ENCODE results near the gene PKIB.

PKIB gene

DNA sequence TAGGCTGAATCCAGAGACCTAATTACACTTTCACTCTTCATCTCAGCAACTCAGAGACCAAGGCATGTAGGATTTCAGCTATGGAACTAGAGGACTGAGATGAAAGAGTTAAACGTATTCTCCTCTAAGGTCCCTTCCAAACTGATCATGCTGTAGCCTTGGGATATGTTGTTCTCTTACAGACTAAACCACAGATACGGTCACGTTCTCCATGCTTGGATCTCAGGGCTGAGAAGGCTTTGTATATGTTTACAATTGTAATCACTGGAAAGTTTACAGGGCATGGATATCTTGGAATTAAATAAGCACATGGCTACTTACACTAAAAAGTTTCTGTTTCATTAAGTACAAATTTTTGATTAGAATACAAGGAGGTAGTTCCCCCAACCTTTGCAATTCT lies 50.1 kb downstream of the PKIB start:
- Histone ChIP-seq H3K4me1 (ENCODE audit: control insufficient read depth, insufficient read depth, low read length) (no peaks in the 10 kb centered on the region), H3K27me3 (ENCODE audit: control insufficient read depth, insufficient read depth, low read length, poor library complexity, severe bottlenecking) (no peaks in the 10 kb centered on the region), H3K4me3 (ENCODE audit: insufficient read depth, low read depth, low read length) (no peak overlapping the region), H3K9me3 (ENCODE audit: control insufficient read depth, low read length) (no peaks in the 10 kb centered on the region), H3K36me3 (ENCODE audit: control insufficient read depth, insufficient read depth, low read length) (no peaks in the 10 kb centered on the region), H3K27ac (ENCODE audit: insufficient read depth, low read depth, low read length, poor library complexity, severe bottlenecking) (no peak overlapping the region)
- 96 to 98% methylated on average over 3 of the region's 3 CpGs for WGBS, 2 experiments

DNA sequence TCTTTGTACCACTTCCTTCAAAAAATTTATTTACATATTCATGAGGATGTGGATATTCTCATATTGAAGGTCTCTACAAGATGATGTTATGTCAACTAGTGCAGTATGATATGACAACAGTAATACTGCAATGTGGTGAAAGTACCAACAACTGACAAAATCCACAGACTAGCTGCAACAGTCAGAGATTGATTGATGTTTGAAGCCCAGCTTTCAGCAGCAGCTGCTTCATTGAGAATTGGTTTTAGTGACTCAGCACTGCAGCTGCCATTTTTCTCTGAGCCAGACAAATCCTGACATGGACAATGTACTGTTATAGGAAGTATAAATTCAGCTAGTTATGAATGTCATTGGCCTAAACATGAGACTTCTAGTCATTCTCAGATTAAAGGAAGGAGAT lies 53.8 kb downstream of the PKIB start:
- H3K27me3 ChIP-seq (ENCODE audit: control insufficient read depth, insufficient read depth, low read length, poor library complexity, severe bottlenecking): no peaks in the 10 kb centered on the region

DNA sequence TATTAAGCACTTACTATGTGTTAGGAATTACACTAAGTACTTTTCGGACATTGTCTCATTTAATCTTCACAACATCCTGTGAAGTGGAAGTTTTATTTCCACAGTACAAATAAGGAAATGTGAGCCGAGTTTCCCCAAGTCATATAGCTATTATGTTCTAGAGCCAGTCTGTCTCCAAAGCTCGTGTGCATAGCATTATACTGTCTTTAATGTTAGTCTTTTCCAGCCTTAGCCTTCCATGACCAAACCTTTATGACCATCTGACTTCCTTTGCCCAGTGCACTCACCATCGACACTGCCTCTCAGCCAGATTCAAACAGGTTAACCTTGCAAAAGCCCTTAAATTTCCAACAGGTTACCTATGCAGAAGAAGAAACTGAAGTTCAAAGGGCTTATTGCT lies 55.7 kb downstream of the PKIB start:
- no peak overlapping the region for H3K27ac ChIP-seq (ENCODE audit: insufficient read depth, low read depth, low read length, poor library complexity, severe bottlenecking)
- H3K36me3 ChIP-seq (ENCODE audit: control insufficient read depth, insufficient read depth, low read length): no peaks in the 10 kb centered on the region
- H3K4me3 ChIP-seq (ENCODE audit: insufficient read depth, low read depth, low read length): no peak overlapping the region
- no peaks in the 10 kb centered on the region for H3K27me3 ChIP-seq (ENCODE audit: control insufficient read depth, insufficient read depth, low read length, poor library complexity, severe bottlenecking)
- WGBS, 2 experiments: 92 to 97% methylated on average over 3 to 4 of the region's 4 CpGs
- H3K4me1 ChIP-seq (ENCODE audit: control insufficient read depth, insufficient read depth, low read length): no peaks in the 10 kb centered on the region
- H3K9me3 ChIP-seq (ENCODE audit: control insufficient read depth, low read length): no peaks in the 10 kb centered on the region

More for the DNA sequence above, 53.8 kb downstream of the PKIB start:
- H3K9me3 ChIP-seq (ENCODE audit: control insufficient read depth, low read length): no peaks in the 10 kb centered on the region
- H3K27ac ChIP-seq (ENCODE audit: insufficient read depth, low read depth, low read length, poor library complexity, severe bottlenecking): no peak overlapping the region
- H3K36me3 ChIP-seq (ENCODE audit: control insufficient read depth, insufficient read depth, low read length): no peaks in the 10 kb centered on the region
- H3K4me3 ChIP-seq (ENCODE audit: insufficient read depth, low read depth, low read length): no peak overlapping the region
- no peaks in the 10 kb centered on the region for H3K4me1 ChIP-seq (ENCODE audit: control insufficient read depth, insufficient read depth, low read length)

DNA sequence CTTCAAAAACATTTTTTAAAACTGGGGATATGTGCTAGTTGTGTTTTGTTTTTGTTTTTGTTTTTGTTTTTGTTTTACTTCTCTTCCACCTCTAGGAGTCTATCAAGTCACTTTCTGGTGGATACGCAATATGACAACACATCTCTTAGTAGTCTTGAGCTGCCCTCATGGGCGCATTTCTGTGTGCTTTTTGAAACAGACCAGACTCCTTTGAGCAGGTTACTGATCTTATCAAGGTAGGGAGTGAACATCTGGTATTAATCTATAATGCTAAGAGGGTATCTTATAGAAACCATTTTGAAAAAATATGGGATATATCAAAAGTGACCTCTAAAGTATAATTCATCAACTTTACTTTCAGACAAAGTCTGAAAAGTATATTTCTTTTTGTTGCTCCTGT lies 56.2 kb downstream of the PKIB start:
- Histone ChIP-seq H3K9me3 (ENCODE audit: control insufficient read depth, low read length) (no peaks in the 10 kb centered on the region), H3K27ac (ENCODE audit: insufficient read depth, low read depth, low read length, poor library complexity, severe bottlenecking) (no peak overlapping the region), H3K36me3 (ENCODE audit: control insufficient read depth, insufficient read depth, low read length) (no peaks in the 10 kb centered on the region), H3K27me3 (ENCODE audit: control insufficient read depth, insufficient read depth, low read length, poor library complexity, severe bottlenecking) (no peaks in the 10 kb centered on the region), H3K4me3 (ENCODE audit: insufficient read depth, low read depth, low read length) (no peak overlapping the region), H3K4me1 (ENCODE audit: control insufficient read depth, insufficient read depth, low read length) (no peaks in the 10 kb centered on the region)
- 89 to 96% methylated on average over 2 of the region's 2 CpGs for WGBS, 2 experiments

DNA sequence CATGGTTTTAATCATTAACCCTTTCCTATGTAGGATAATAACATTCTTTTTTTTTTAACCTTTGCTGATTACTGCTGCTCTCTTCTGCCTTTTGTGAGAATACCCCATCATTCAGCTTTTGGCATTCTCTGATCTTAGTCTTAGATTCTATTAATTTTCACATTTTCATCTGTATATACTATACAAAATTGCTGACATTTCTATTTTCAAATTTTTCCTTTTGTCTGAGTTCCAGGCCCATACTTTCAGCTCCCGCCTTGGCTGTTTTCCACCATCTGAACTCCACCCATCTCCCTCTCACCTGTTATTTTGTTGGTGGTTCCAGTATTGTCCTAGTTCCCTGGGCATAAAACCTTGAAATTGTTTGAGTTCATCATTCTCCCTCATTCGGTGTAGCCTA lies 59.2 kb downstream of the PKIB start:
- no peak overlapping the region for H3K27ac ChIP-seq (ENCODE audit: insufficient read depth, low read depth, low read length, poor library complexity, severe bottlenecking)
- no peaks in the 10 kb centered on the region for H3K9me3 ChIP-seq (ENCODE audit: control insufficient read depth, low read length)
- no peaks in the 10 kb centered on the region for H3K4me1 ChIP-seq (ENCODE audit: control insufficient read depth, insufficient read depth, low read length)
- no peaks in the 10 kb centered on the region for H3K36me3 ChIP-seq (ENCODE audit: control insufficient read depth, insufficient read depth, low read length)
- no peaks in the 10 kb centered on the region for H3K27me3 ChIP-seq (ENCODE audit: control insufficient read depth, insufficient read depth, low read length, poor library complexity, severe bottlenecking)
- 67 to 73% methylated on average over 2 of the region's 2 CpGs for WGBS, 2 experiments
- no peak overlapping the region for H3K4me3 ChIP-seq (ENCODE audit: insufficient read depth, low read depth, low read length)

DNA sequence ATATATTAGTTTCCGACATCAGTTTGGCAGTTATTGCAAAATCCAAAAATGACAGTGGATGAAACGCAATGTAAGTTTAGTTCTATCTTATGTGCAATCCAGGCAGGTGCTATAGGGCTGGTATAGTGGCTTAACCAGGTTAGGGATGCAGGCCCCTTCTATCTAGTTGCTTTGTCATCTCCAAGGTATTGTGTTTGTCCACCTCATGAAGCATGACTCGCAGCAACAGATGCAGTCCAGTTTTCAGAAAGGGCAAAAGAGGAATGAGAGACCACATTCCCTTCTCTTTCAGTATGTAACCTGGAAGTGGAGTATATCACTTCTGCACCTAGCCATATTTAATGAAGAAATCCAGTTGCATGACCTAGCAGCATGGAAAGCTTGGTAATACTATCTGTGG lies 59.7 kb downstream of the PKIB start:
- Histone ChIP-seq H3K27me3 (ENCODE audit: control insufficient read depth, insufficient read depth, low read length, poor library complexity, severe bottlenecking) (no peaks in the 10 kb centered on the region), H3K27ac (ENCODE audit: insufficient read depth, low read depth, low read length, poor library complexity, severe bottlenecking) (no peak overlapping the region), H3K4me1 (ENCODE audit: control insufficient read depth, insufficient read depth, low read length) (no peaks in the 10 kb centered on the region), H3K36me3 (ENCODE audit: control insufficient read depth, insufficient read depth, low read length) (no peaks in the 10 kb centered on the region), H3K9me3 (ENCODE audit: control insufficient read depth, low read length) (no peaks in the 10 kb centered on the region), H3K4me3 (ENCODE audit: insufficient read depth, low read depth, low read length) (no peak overlapping the region)
- WGBS, 2 experiments: 88 to 94% methylated on average over 3 of the region's 3 CpGs

DNA sequence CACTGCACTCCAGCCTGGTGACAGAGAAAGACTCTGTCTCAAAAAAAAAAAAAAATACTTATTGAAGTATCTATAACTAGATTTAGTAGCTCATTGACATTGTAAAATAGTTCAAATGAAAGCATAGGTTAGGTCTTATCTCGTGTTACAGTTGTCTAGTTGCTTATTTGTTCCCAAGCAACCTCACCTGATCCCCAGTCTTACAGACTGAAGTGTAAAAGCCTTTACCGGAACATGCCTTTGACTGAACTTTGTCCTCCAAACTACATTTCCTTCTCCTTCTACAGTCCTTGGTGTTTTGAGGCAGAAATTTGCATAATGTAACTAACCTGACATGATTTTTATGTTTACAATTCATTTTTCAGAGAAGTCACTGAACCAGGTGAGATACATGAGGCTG lies 61.0 kb downstream of the PKIB start:
- Histone ChIP-seq H3K9me3 (ENCODE audit: control insufficient read depth, low read length) (no peaks in the 10 kb centered on the region), H3K36me3 (ENCODE audit: control insufficient read depth, insufficient read depth, low read length) (no peaks in the 10 kb centered on the region), H3K27ac (ENCODE audit: insufficient read depth, low read depth, low read length, poor library complexity, severe bottlenecking) (no peak overlapping the region), H3K4me3 (ENCODE audit: insufficient read depth, low read depth, low read length) (no peak overlapping the region), H3K27me3 (ENCODE audit: control insufficient read depth, insufficient read depth, low read length, poor library complexity, severe bottlenecking) (no peaks in the 10 kb centered on the region), H3K4me1 (ENCODE audit: control insufficient read depth, insufficient read depth, low read length) (no peaks in the 10 kb centered on the region)
- 68 to 85% methylated on average over 2 of the region's 2 CpGs for WGBS, 2 experiments

DNA sequence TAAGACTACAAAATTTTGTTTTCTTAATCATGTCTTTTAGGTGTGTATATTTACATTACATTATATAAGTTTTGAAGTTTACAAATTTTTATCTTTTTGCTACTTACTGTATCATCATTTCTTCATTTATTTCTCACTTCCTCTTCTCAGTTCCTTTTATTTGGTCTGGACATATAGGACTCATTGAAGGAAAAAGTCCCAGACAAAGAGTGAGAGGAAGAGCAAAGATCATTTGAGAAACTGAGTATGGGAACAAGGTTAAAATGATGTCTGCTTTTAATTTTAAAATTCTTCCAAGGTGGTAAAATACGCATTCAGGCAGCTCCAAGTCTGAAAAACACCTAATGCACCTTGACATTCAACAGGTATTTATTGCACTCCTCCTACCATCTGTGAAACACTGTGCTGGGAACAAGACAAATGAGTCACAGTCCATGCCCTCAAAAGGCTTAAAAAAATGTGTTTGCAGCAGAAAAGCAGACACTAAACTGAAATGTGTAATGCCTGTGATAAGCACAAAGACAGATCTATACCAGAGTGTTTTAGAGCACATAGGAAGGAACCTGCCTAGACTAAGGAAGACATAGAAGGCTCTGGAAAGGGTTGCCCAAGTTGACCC lies 63.2 kb downstream of the PKIB start:
- WGBS, 2 experiments: 91 to 93% methylated on average over 1 of the region's 1 CpG
- Histone ChIP-seq H3K36me3 (ENCODE audit: control insufficient read depth, insufficient read depth, low read length) (no peaks in the 10 kb centered on the region), H3K4me3 (ENCODE audit: insufficient read depth, low read depth, low read length) (no peak overlapping the region), H3K9me3 (ENCODE audit: control insufficient read depth, low read length) (no peaks in the 10 kb centered on the region), H3K4me1 (ENCODE audit: control insufficient read depth, insufficient read depth, low read length) (no peaks in the 10 kb centered on the region), H3K27me3 (ENCODE audit: control insufficient read depth, insufficient read depth, low read length, poor library complexity, severe bottlenecking) (no peaks in the 10 kb centered on the region), H3K27ac (ENCODE audit: insufficient read depth, low read depth, low read length, poor library complexity, severe bottlenecking) (no peak overlapping the region)

DNA sequence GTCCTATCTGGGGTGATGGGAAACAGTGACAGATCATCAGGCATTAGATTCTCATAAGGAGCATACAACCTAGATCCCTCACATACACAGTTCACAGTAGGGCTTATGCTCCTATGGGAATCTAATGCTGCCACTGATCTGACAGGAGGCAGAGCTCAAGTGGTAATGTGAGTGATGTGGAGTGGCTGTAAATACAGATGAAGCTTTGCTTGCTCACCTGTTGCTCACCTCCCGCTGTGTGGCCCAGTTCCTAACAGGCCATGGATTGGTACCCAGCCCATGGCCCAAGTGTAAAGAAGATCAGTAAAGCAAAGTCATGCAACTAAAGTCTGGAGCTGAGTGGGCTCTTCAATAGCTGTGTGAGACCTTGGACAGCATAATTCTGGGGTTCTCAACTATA lies 65.9 kb downstream of the PKIB start:
- WGBS, 2 experiments: 90 to 94% methylated on average over 1 of the region's 1 CpG

DNA sequence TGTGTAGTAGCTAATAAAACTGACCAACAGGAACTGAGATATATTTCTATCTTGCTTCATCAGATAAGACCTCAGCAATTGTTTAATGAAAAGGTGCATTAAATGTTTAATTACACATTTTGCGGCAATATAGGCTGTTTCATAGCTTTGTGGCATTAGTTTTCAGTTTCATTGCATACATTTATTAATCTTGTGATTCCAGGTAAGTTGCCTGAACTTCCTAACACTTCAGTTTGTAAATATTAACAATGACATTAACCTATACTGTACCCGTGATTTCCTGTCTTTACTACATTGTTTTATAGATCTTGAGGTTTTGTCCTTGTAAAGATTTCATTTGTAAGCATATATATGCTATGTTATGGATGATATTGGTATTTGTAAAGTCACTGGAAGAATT lies 66.5 kb downstream of the PKIB start:
- no peaks in the 10 kb centered on the region for H3K36me3 ChIP-seq (ENCODE audit: control insufficient read depth, insufficient read depth, low read length)
- WGBS, 2 experiments: 96% methylated on average over 2 of the region's 2 CpGs; no CpG with 5 or more reads in 1 of the 2 experiments
- H3K9me3 ChIP-seq (ENCODE audit: control insufficient read depth, low read length): no peaks in the 10 kb centered on the region
- no peaks in the 10 kb centered on the region for H3K27me3 ChIP-seq (ENCODE audit: control insufficient read depth, insufficient read depth, low read length, poor library complexity, severe bottlenecking)
- no peak overlapping the region for H3K4me3 ChIP-seq (ENCODE audit: insufficient read depth, low read depth, low read length)
- H3K27ac ChIP-seq (ENCODE audit: insufficient read depth, low read depth, low read length, poor library complexity, severe bottlenecking): no peak overlapping the region
- H3K4me1 ChIP-seq (ENCODE audit: control insufficient read depth, insufficient read depth, low read length): no peaks in the 10 kb centered on the region

More for the DNA sequence above, 65.9 kb downstream of the PKIB start:
- Histone ChIP-seq H3K4me1 (ENCODE audit: control insufficient read depth, insufficient read depth, low read length) (no peaks in the 10 kb centered on the region), H3K9me3 (ENCODE audit: control insufficient read depth, low read length) (no peaks in the 10 kb centered on the region), H3K27ac (ENCODE audit: insufficient read depth, low read depth, low read length, poor library complexity, severe bottlenecking) (no peak overlapping the region), H3K4me3 (ENCODE audit: insufficient read depth, low read depth, low read length) (no peak overlapping the region), H3K36me3 (ENCODE audit: control insufficient read depth, insufficient read depth, low read length) (no peaks in the 10 kb centered on the region), H3K27me3 (ENCODE audit: control insufficient read depth, insufficient read depth, low read length, poor library complexity, severe bottlenecking) (no peaks in the 10 kb centered on the region)

DNA sequence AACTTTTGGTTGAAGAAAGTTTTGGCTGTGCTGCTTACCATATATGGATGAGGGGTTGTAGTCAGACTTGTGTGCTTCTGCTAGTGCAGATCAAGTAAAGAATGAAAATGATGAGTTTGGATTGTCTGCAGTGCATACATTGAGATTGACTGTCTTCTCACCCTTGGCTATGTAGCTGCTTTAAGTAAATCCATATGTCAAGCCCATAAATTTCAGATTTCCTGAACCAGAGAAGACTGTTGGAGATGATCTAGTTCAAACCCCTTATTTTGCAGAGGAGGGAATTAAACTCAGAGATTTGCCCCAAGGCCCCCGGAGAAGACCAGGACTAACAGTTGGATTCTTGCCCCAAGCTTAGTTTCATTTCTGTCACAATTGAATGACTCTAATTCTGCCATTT lies 67.2 kb downstream of the PKIB start:
- WGBS, 2 experiments: 85 to 91% methylated on average over 1 of the region's 1 CpG
- Histone ChIP-seq H3K9me3 (ENCODE audit: control insufficient read depth, low read length) (no peaks in the 10 kb centered on the region), H3K4me3 (ENCODE audit: insufficient read depth, low read depth, low read length) (no peak overlapping the region), H3K36me3 (ENCODE audit: control insufficient read depth, insufficient read depth, low read length) (no peaks in the 10 kb centered on the region), H3K27ac (ENCODE audit: insufficient read depth, low read depth, low read length, poor library complexity, severe bottlenecking) (no peak overlapping the region), H3K4me1 (ENCODE audit: control insufficient read depth, insufficient read depth, low read length) (no peaks in the 10 kb centered on the region), H3K27me3 (ENCODE audit: control insufficient read depth, insufficient read depth, low read length, poor library complexity, severe bottlenecking) (no peaks in the 10 kb centered on the region)

Data from ectodermal cell (in vitro differentiated cells).